ENCODE results near the gene TRIM6. TPM values are rescaled to one million over a fixed set of nuclear protein-coding genes. Genes with fewer than 3 reads are reported as not detected.
"Not testable (repeated sequence)": the region's sequence is repeated elsewhere in the genome, so short reads cannot be mapped to it uniquely, and the experiment has no call there.

The TRIM6 gene
- total RNA-seq, 2 donors from 2014 or later: 1.3 TPM

DNA sequence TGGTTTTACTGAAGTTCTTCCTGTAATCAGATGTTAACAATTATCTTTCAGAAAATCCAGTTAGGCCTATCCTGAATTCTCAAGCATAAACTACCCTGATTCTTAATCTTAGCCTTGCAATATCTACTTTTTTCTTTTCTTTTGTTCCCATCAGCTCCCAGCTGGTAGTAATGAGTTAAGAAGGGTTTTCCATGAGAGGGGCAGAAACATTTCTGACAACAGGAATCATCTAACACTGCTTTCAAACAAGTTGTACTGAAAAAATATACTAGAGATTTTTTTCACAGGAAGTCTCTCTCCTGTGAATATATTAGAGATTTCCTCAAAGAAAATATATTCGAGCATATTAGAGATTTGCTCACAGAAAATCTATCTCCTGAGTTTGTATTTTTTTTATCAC lies 3.3 kb upstream of the TRIM6 start:
- no peaks in the 10 kb centered on the region for H3K36me3 ChIP-seq
- H3K27ac ChIP-seq: no peak overlapping the region
- TF ChIP-seq, protein P1, sequence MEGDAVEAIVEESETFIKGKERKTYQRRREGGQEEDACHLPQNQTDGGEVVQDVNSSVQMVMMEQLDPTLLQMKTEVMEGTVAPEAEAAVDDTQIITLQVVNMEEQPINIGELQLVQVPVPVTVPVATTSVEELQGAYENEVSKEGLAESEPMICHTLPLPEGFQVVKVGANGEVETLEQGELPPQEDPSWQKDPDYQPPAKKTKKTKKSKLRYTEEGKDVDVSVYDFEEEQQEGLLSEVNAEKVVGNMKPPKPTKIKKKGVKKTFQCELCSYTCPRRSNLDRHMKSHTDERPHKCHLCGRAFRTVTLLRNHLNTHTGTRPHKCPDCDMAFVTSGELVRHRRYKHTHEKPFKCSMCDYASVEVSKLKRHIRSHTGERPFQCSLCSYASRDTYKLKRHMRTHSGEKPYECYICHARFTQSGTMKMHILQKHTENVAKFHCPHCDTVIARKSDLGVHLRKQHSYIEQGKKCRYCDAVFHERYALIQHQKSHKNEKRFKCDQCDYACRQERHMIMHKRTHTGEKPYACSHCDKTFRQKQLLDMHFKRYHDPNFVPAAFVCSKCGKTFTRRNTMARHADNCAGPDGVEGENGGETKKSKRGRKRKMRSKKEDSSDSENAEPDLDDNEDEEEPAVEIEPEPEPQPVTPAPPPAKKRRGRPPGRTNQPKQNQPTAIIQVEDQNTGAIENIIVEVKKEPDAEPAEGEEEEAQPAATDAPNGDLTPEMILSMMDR (IDR thresholded peaks at IDR 0.05): no peak
- DNase-seq (ENCODE audit: low spot score): no peak
- peaks cover 0 to 17% of the 10 kb centered on the region in 2 donors for H3K4me1 ChIP-seq
- no peaks in the 10 kb centered on the region for H3K27me3 ChIP-seq
- no peak overlapping the region for H3K4me3 ChIP-seq
- H3K9me3 ChIP-seq: no peaks in the 10 kb centered on the region

DNA sequence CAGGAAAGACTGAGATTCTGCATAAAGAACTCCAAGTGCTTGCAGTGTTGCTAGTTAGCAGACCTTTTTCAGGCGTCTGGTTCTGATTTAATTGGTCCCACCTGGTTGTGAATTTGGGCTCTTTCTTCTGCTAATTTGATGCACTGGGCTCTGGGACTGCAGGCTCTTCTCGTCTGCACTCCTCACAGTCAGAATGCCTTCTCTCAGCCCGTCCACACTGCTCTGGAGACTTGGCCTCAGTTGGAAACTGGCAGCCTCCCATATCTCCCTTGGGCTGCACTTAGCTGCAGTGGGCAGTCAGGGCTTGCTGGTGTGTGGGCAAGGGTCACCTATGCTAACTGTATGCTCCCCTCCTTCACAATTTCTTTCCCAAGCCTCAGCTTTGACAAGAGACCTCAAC lies 1.5 kb downstream of the TRIM6 start:
- no peak overlapping the region for H3K4me3 ChIP-seq
- H3K4me1 ChIP-seq: peaks cover 0 to 22% of the 10 kb centered on the region in 2 donors

DNA sequence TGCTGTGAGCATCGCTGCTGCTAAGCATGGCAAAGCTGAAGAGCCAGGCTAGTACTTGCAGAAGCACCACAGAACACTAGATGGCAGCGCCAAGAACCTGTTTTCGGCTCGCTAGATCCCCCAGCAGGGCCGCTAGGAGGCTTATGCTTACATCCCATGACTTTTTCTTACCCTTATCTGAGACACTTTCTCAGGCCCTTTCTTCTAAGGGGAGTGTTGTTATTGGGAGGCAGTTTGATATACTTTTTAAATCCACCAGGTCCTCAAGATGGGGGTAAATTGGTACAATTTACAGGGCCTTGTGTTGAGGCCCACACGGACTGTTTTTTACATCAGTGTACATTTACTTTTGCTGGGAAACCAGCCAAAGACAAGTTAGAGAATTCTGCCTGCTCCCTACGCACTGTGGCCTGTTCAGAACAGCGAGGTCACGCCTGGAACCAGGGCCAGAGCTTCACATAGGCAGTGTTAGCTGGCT lies 4.0 kb downstream of the TRIM6 start:
- H3K4me1 ChIP-seq: peaks cover 0 to 22% of the 10 kb centered on the region in 2 donors
- TF ChIP-seq, protein P1 (IDR thresholded peaks at IDR 0.05): peak; percentile 46 to 70
- no peak overlapping the region for H3K4me3 ChIP-seq
- H3K9me3 ChIP-seq: no peaks in the 10 kb centered on the region
- no peaks in the 10 kb centered on the region for H3K36me3 ChIP-seq
- no peaks in the 10 kb centered on the region for H3K27me3 ChIP-seq
- peak overlapping the region; percentile 24 to 40 for H3K27ac ChIP-seq
- DNase-seq (ENCODE audit: low spot score): peak; percentile 79

More for the DNA sequence above, 1.5 kb downstream of the TRIM6 start:
- H3K27me3 ChIP-seq: no peaks in the 10 kb centered on the region
- H3K36me3 ChIP-seq: no peaks in the 10 kb centered on the region
- H3K9me3 ChIP-seq: no peaks in the 10 kb centered on the region
- DNase-seq (ENCODE audit: low spot score): no peak
- H3K27ac ChIP-seq: no peak overlapping the region
- TF ChIP-seq, protein P1 (IDR thresholded peaks at IDR 0.05): no peak

DNA sequence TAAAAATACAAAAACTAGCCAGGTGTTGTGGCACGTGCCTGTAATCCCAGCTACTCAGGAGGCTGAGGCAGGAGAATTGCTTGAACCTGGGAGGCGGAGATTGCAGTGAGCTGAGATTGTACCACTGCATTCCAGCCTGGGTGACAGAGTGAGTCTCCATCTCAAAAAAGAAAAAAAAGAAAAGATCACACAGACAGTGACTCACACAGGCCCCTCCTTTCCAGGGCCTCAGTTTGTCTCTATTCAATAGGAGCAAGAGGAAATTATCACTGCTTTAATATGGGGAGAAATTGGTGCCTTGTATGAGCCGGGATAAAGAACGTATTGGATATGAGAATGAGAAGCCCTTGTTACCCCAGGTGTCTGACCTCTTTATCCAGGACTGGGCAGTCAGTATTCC lies 6.4 kb downstream of the TRIM6 start:
- H3K4me3 ChIP-seq; H3K4me1 ChIP-seq; H3K36me3 ChIP-seq; H3K9me3 ChIP-seq; H3K27me3 ChIP-seq; H3K27ac ChIP-seq; DNase-seq (ENCODE audit: low spot score): not testable (repeated sequence)

DNA sequence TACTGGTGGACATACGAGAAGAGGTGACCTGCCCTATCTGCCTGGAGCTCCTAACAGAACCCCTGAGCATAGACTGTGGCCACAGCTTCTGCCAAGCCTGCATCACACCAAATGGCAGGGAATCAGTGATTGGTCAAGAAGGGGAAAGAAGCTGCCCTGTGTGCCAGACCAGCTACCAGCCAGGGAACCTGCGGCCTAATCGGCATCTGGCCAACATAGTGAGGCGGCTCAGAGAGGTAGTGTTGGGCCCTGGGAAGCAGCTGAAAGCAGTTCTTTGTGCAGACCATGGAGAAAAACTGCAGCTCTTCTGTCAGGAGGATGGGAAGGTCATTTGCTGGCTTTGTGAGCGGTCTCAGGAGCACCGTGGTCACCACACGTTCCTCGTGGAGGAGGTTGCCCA lies 6.9 kb downstream of the TRIM6 start:
- no peaks in the 10 kb centered on the region for H3K36me3 ChIP-seq
- peaks cover 0 to 5% of the 10 kb centered on the region in 2 donors for H3K4me1 ChIP-seq
- H3K9me3 ChIP-seq: no peaks in the 10 kb centered on the region

DNA sequence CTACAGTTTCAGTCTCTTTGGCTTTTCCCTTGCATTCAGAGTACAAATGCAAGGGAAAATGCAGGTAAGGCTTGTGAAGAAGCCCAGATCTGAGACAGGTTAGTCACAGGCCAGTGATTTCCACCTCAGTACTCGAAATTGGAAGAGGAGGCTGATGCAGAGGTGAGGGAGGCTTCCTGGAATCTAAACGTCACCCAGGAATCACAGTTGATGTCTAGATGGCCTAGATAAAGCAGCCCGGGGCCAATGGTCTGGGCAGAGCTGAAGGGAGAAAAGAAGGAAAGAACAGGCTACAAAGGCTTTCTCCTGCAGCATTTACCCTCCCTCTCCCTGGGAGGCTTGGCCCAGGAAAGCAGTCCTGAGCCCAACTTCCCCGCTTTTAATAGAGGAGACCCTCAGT lies 8.5 kb downstream of the TRIM6 start:
- Histone ChIP-seq H3K36me3 (no peaks in the 10 kb centered on the region), H3K4me3 (no peak overlapping the region), H3K4me1 (peaks cover 0 to 5% of the 10 kb centered on the region in 2 donors), H3K9me3 (no peaks in the 10 kb centered on the region), H3K27me3 (no peaks in the 10 kb centered on the region), H3K27ac (no peak overlapping the region)
- DNase-seq (ENCODE audit: low spot score): no peak
- TF ChIP-seq, protein P1 (IDR thresholded peaks at IDR 0.05): no peak

More for the DNA sequence above, 6.9 kb downstream of the TRIM6 start:
- no peak for DNase-seq (ENCODE audit: low spot score)
- Histone ChIP-seq H3K27me3 (no peaks in the 10 kb centered on the region), H3K4me3 (no peak overlapping the region), H3K27ac (no peak overlapping the region)
- TF ChIP-seq, protein P1 (IDR thresholded peaks at IDR 0.05): no peak
